ENCODE data around the gene NLN.
A peak's percentile ranks its signal among the peaks of the same experiment; 100 is the strongest.
"Not testable (repeated sequence)": the region's sequence is repeated elsewhere in the genome, so short reads cannot be mapped to it uniquely, and the experiment has no call there.

NLN gene

DNA sequence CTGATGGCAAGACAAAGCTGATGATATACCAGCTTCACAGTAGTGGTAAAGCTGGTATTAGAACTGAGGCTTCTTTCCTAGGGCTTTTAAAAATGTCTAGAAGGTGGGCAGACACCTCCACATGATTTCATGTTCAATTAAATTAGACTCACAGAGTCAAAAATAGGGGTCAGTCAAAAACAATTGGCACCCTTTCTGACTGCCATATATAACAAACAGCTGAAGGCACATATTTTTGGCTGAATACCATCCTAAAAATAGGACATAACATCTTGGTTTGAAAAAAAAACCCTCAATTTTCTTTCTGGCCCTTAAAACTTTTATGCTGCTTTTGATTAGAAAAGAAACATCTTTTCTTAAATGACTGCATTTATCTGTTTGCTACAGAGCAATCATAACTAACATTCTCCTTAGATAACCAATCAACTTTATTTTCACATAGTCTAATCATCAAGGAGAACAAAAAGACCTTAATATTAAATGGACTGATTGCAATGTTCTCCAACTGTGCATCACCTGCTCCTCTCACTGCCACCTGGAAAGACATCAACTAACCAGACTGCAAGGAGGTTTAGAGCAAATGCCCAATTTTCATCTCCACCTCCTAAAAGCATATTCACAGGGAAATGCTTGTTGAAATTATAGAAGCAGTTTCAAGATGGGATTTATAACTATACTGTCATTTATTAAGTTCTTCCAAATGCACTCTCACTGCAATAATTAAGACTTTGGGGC is 3.3 kb upstream of the NLN start:
- no peak overlapping the region for H3K4me3 ChIP-seq (ENCODE audit: low read length)
- DNase-seq (ENCODE audit: low read depth), result no peak
- TF ChIP-seq, protein P1, sequence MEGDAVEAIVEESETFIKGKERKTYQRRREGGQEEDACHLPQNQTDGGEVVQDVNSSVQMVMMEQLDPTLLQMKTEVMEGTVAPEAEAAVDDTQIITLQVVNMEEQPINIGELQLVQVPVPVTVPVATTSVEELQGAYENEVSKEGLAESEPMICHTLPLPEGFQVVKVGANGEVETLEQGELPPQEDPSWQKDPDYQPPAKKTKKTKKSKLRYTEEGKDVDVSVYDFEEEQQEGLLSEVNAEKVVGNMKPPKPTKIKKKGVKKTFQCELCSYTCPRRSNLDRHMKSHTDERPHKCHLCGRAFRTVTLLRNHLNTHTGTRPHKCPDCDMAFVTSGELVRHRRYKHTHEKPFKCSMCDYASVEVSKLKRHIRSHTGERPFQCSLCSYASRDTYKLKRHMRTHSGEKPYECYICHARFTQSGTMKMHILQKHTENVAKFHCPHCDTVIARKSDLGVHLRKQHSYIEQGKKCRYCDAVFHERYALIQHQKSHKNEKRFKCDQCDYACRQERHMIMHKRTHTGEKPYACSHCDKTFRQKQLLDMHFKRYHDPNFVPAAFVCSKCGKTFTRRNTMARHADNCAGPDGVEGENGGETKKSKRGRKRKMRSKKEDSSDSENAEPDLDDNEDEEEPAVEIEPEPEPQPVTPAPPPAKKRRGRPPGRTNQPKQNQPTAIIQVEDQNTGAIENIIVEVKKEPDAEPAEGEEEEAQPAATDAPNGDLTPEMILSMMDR (conservative IDR thresholded peaks at IDR 0.05; ENCODE audit: low read depth, low read length), result no peak

DNA sequence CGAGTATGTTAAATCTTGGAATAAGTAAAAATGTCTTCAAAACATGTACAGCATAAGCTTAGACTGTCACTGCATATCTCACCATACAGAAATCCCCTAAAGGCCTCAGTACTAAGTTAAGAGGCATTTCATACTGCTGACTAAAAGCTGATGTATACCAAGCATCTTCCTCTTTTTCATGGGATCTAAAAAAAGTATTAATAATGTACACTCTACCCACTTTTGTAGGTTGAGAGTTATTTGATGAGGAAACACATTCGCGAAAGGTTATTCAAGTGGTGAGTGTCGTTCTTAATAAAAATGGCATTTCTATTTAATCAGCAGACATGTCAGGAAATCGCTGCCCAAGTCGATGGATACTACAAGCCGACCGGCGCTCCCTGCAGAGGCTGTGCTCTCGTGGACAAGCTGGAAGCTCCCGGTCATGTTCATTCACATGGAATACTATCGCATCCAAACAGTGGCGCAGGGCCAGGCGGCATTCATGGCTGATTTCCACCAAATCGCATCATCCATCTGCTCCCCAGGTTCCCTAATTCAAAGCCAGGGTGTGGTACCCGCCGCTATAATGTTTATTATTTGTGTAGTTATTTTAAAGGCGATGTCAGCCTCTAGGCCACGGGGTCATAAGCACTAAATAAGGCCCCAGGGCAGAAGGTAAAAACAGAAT is 820 bp upstream of the NLN start:
- peak overlapping the region; percentile 56 for H3K4me3 ChIP-seq (ENCODE audit: low read length)
- TF ChIP-seq, protein P1 (conservative IDR thresholded peaks at IDR 0.05; ENCODE audit: low read depth, low read length), result no peak
- no peak for DNase-seq (ENCODE audit: low read depth)

DNA sequence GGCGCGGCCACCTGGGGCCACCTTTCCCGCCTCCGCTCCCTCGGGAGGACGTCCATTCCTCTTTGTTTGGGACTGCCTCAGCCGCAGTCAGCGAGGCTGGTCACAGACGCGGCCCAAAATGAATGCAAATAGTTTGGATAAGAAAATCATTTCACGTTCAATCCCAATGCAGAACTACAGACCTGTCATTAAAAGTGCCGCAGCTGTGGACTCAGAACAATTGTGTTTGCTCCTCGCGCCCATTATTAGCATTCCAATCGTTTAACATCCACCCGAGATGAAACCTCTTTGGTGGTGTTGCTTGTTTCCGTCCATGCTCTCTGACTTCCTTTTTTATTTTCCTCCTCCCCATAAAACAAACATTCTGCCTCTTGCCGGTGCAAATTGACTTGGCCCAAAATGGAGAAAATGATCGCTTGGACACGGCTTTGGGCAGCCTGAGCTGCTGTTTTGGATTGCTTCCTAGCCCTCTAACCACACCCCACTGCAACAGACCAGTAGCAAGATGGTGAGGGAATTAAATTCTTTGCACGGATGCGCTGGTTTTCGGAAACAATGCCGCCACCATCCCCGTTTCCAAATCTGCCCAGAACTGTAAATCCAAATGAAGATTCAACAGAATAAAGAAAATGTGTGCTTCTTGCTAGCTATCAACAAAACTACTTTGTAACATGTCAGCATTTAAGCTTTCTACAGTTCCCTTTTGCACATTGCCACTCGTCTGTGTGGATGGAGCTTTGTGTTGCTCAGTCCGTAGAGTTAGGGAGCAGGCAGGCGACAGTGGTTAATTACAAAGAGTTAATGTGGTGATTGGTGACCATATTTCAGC is 784 bp downstream of the NLN start:
- TF ChIP-seq, protein P1 (conservative IDR thresholded peaks at IDR 0.05; ENCODE audit: low read depth, low read length), result no peak
- DNase-seq (ENCODE audit: low read depth), result no peak
- peak overlapping the region; percentile 56 for H3K4me3 ChIP-seq (ENCODE audit: low read length)

DNA sequence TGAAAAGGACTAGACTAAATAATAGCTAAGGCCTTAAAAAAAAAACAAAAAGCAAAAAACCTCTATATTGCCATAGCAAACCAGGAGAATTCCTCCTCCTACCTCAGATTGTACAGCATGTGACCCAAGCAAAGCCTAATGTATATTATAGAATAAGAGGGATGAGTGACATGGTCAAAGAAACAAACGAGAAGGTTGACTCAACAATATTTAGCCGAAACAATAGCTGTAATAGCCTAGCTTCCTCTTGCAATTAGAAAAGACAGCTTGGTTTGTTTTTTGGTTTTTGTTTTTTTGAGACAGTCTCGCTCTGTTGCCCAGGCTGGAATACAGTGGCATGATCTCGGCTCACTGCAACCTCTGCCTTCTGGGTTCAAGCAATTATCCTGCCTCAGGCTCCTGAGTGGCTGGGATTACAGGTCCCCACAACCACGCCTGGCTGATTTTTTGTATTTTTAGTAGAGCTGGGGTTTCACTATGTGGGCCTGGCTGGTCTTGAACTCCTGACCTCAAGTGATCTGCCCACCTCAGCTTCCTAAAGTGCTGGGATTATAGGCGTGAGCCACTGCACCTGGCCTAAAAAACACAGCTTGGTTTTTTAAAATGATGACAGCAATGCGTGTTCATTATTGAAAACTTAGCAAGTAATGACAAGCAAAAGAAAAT is 5.6 kb downstream of the NLN start:
- TF ChIP-seq, protein P1 (conservative IDR thresholded peaks at IDR 0.05; ENCODE audit: low read depth, low read length), result no peak
- DNase-seq (ENCODE audit: low read depth), result no peak
- H3K4me3 ChIP-seq (ENCODE audit: low read length), result no peak overlapping the region

DNA sequence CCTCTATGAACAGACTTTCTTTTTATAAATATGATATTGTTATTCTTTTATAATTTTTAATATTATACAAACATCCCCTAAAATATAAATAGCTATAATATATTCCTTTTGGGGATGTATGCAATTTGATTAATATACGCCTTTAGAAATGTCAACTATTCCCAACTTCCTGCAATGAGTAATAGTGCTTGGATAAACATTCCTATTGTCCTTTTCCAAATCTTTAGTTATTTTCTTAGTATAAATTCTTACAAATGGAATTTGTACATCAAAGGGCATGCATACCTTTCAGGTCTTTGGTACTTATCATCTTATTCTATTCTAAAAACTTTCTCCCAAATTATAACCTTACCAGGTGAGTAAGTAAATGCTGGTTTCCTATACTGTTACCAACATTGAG is 6.2 kb downstream of the NLN start:
- no peak overlapping the region for H3K4me3 ChIP-seq (ENCODE audit: low read length)
- DNase-seq (ENCODE audit: low read depth), result no peak
- TF ChIP-seq, protein P1 (conservative IDR thresholded peaks at IDR 0.05; ENCODE audit: low read depth, low read length), result no peak

DNA sequence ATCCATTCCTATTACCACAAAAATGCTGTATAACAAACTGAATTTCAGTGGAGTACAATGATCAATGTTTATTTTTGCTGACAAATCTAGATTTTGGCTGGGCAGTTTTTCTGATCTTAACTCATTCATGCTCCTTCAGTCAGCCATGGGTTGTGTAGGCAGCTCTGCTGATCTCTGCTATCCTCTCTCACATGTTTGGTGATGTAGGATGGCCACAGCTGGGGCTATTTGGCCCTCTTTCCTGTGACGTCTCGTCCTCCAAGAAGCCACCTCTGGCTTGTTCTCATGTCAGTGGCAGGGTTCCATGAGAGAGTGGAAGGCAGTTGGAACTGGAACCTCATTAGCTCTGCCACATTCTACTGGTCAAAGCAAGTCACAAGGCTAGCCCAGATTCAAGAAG is 8.9 kb downstream of the NLN start:
- no peak for DNase-seq (ENCODE audit: low read depth)
- TF ChIP-seq, protein P1 (conservative IDR thresholded peaks at IDR 0.05; ENCODE audit: low read depth, low read length), result no peak
- H3K4me3 ChIP-seq (ENCODE audit: low read length), result no peak overlapping the region

DNA sequence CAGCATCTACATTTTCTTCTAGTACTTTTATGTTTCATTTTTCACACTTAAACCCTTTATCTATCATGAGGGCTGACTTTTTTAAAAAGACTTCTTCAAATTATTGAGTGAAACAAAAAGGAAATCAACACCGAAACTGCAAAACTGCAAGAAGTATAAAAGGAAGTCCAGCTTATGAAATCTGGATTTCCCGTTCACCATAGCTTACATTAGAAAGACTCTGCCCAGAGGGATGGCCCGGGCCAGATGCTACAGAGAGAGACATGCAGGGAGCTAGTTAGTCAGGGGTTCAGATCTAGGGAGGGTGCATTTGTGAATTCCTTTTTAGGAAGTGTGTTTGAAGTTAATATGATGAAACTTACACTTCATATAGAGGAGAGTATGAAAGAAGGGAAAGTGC is 10.0 kb downstream of the NLN start:
- H3K4me3 ChIP-seq (ENCODE audit: low read length); DNase-seq (ENCODE audit: low read depth): not testable (repeated sequence)

DNA sequence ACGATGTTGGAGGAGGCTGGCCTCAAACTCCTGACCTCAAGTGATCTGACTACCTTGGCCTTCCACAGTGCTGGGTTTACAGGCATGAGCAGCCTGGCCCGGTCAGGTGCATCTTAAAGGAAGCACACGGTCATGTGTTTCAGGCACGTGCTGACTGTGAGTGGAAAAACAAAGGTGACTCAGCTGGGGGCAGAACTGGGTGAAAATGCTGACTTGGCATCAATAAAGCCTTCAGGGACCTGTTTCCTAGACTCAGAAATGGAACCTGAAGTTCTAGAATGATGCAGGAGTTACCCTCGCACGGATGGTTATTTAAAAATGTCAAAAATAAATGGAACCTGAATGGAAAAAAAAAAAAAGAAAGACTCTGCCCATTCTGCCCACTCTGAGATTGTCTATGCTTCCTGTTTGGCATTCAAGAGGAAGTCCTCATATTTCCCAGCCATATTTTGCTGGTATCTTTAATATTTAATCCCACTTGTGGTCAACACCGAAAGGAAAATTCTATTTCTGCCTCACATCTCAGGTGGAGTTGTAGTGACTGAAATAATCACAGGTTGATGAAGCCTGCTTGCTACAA is 12.3 kb downstream of the NLN start:
- DNase-seq (ENCODE audit: low read depth); H3K4me3 ChIP-seq (ENCODE audit: low read length): not testable (repeated sequence)
